HEK293 (cell line): Measurements from ENCODE around the gene JAML.

Experiments
- AEBP2 ChIP-seq: fragments of 450-650 bp; formaldehyde crosslinking; IDR thresholded peaks from 2 replicates; pipeline ENCODE4 v1.5.1; 2016; ENCODE audit warnings: missing biosample characterization, missing genetic modification characterization, borderline replicate concordance
- HOXD13 ChIP-seq: sonication (generic); formaldehyde crosslinking; IDR thresholded peaks from 2 replicates; pipeline ENCODE4 v1.8.0; 2022; ENCODE audit warnings: missing genetic modification reagents, borderline replicate concordance
- MEIS1 ChIP-seq: sonication (generic); formaldehyde crosslinking; IDR thresholded peaks from 2 replicates; pipeline ENCODE4 v1.8.1; 2022; ENCODE audit warnings: missing genetic modification reagents, mild to moderate bottlenecking, borderline replicate concordance
- WT1 ChIP-seq: fragments of 450-650 bp; formaldehyde crosslinking; IDR thresholded peaks from 2 replicates; pipeline ENCODE4 v1.5.1; 2016; ENCODE audit warnings: missing biosample characterization, missing genetic modification characterization
- ZNF16 ChIP-seq: fragments of 450-650 bp; formaldehyde crosslinking; IDR thresholded peaks from 2 replicates; pipeline ENCODE4 v1.5.1; 2016; ENCODE audit warnings: low read depth, missing biosample characterization, missing genetic modification characterization
- ZNF280C ChIP-seq: fragments of 450-650 bp; formaldehyde crosslinking; IDR thresholded peaks from 2 replicates; pipeline ENCODE4 v1.5.1; 2016; ENCODE audit warnings: missing biosample characterization, missing genetic modification characterization
- ZNF391 ChIP-seq: fragments of 450-650 bp; formaldehyde crosslinking; IDR thresholded peaks from 2 replicates; pipeline ENCODE4 v1.5.1; 2016; ENCODE audit warnings: low read depth, missing biosample characterization, missing genetic modification characterization, borderline replicate concordance
- ZNF423 ChIP-seq: fragments of 450-650 bp; formaldehyde crosslinking; IDR thresholded peaks from 2 replicates; pipeline ENCODE4 v1.5.1; 2016; ENCODE audit warnings: missing biosample characterization, missing genetic modification characterization
- TF ChIP-seq, protein P1 (sequence below): fragments of 450-650 bp; formaldehyde crosslinking; IDR thresholded peaks from 2 replicates; pipeline ENCODE4 v1.5.1; 2016; ENCODE audit warnings: missing biosample characterization, missing genetic modification characterization
- TF ChIP-seq, protein P2 (sequence below): fragments of 450-650 bp; formaldehyde crosslinking; IDR thresholded peaks from 2 replicates; pipeline ENCODE4 v1.5.1; 2016; ENCODE audit warnings: missing biosample characterization, missing genetic modification characterization
- TF ChIP-seq, protein P3 (sequence below): fragments of 450-650 bp; formaldehyde crosslinking; IDR thresholded peaks from 2 replicates; pipeline ENCODE4 v1.5.1; 2016; ENCODE audit warnings: missing biosample characterization, missing genetic modification characterization, borderline replicate concordance

DNA sequence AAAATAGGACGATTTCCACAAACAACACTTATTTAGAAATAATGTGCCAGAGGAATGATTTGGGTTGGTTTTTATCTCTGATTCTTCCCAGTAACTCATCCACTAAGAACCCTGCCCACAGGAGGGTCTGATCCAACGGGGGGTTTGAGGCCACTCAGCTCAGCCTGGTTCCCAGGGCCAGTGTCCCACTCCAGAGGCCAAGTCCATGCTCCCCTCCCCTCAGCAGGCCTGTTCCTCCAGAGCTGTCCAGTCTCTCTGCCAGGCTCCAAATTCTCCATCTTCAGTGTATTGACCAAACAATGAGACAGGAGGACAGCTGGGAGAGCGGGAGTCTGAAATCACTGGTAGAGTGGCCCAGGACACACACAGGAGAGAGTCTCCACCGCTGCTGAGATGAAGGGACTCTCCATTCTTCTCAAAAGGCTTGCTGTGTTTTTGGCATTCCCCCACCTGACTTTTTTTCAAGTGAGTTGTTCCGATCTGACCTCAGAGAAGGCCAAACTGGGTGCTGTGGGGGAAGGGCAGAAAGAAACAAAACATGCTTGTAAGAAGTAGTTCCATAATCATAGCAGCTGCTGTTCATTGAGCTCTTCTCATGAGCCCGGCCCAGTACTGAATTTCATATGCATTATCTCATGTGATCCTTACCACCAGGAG, 30.8 kb downstream of the JAML start:
- no peak for TF ChIP-seq ZNF391 (tag by site-specific recombination)
- no peak for TF ChIP-seq WT1 (tag by site-specific recombination)
- TF ChIP-seq AEBP2 (tag by site-specific recombination), result no peak
- TF ChIP-seq, protein P1, sequence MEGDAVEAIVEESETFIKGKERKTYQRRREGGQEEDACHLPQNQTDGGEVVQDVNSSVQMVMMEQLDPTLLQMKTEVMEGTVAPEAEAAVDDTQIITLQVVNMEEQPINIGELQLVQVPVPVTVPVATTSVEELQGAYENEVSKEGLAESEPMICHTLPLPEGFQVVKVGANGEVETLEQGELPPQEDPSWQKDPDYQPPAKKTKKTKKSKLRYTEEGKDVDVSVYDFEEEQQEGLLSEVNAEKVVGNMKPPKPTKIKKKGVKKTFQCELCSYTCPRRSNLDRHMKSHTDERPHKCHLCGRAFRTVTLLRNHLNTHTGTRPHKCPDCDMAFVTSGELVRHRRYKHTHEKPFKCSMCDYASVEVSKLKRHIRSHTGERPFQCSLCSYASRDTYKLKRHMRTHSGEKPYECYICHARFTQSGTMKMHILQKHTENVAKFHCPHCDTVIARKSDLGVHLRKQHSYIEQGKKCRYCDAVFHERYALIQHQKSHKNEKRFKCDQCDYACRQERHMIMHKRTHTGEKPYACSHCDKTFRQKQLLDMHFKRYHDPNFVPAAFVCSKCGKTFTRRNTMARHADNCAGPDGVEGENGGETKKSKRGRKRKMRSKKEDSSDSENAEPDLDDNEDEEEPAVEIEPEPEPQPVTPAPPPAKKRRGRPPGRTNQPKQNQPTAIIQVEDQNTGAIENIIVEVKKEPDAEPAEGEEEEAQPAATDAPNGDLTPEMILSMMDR, result no peak
- TF ChIP-seq ZNF423, result no peak
- TF ChIP-seq MEIS1, result no peak
- no peak for TF ChIP-seq ZNF280C (tag by site-specific recombination)
- TF ChIP-seq, protein P2, sequence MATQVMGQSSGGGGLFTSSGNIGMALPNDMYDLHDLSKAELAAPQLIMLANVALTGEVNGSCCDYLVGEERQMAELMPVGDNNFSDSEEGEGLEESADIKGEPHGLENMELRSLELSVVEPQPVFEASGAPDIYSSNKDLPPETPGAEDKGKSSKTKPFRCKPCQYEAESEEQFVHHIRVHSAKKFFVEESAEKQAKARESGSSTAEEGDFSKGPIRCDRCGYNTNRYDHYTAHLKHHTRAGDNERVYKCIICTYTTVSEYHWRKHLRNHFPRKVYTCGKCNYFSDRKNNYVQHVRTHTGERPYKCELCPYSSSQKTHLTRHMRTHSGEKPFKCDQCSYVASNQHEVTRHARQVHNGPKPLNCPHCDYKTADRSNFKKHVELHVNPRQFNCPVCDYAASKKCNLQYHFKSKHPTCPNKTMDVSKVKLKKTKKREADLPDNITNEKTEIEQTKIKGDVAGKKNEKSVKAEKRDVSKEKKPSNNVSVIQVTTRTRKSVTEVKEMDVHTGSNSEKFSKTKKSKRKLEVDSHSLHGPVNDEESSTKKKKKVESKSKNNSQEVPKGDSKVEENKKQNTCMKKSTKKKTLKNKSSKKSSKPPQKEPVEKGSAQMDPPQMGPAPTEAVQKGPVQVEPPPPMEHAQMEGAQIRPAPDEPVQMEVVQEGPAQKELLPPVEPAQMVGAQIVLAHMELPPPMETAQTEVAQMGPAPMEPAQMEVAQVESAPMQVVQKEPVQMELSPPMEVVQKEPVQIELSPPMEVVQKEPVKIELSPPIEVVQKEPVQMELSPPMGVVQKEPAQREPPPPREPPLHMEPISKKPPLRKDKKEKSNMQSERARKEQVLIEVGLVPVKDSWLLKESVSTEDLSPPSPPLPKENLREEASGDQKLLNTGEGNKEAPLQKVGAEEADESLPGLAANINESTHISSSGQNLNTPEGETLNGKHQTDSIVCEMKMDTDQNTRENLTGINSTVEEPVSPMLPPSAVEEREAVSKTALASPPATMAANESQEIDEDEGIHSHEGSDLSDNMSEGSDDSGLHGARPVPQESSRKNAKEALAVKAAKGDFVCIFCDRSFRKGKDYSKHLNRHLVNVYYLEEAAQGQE, result no peak
- no peak for TF ChIP-seq HOXD13 (CRISPR knock-in tag)
- TF ChIP-seq, protein P3, sequence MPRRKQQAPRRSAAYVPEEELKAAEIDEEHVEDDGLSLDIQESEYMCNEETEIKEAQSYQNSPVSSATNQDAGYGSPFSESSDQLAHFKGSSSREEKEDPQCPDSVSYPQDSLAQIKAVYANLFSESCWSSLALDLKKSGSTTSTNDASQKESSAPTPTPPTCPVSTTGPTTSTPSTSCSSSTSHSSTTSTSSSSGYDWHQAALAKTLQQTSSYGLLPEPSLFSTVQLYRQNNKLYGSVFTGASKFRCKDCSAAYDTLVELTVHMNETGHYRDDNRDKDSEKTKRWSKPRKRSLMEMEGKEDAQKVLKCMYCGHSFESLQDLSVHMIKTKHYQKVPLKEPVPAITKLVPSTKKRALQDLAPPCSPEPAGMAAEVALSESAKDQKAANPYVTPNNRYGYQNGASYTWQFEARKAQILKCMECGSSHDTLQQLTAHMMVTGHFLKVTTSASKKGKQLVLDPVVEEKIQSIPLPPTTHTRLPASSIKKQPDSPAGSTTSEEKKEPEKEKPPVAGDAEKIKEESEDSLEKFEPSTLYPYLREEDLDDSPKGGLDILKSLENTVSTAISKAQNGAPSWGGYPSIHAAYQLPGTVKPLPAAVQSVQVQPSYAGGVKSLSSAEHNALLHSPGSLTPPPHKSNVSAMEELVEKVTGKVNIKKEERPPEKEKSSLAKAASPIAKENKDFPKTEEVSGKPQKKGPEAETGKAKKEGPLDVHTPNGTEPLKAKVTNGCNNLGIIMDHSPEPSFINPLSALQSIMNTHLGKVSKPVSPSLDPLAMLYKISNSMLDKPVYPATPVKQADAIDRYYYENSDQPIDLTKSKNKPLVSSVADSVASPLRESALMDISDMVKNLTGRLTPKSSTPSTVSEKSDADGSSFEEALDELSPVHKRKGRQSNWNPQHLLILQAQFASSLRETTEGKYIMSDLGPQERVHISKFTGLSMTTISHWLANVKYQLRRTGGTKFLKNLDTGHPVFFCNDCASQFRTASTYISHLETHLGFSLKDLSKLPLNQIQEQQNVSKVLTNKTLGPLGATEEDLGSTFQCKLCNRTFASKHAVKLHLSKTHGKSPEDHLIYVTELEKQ (tag by site-specific recombination), result no peak
- TF ChIP-seq ZNF16, result no peak
